HG02610 (cell line): ENCODE results near the gene DNAJB11.
"Not testable (repeated sequence)": the region's sequence is repeated elsewhere in the genome, so short reads cannot be mapped to it uniquely, and the experiment has no call there.

Source experiments
- ATAC-seq: cut with Tn5 transposase; IDR thresholded peaks from one replicate; pipeline ENCODE4 v1.9.1; 2021; ENCODE audit warnings: mild to moderate bottlenecking, moderate library complexity; ENCODE audit not compliant: unreplicated experiment

Gene DNAJB11

DNA sequence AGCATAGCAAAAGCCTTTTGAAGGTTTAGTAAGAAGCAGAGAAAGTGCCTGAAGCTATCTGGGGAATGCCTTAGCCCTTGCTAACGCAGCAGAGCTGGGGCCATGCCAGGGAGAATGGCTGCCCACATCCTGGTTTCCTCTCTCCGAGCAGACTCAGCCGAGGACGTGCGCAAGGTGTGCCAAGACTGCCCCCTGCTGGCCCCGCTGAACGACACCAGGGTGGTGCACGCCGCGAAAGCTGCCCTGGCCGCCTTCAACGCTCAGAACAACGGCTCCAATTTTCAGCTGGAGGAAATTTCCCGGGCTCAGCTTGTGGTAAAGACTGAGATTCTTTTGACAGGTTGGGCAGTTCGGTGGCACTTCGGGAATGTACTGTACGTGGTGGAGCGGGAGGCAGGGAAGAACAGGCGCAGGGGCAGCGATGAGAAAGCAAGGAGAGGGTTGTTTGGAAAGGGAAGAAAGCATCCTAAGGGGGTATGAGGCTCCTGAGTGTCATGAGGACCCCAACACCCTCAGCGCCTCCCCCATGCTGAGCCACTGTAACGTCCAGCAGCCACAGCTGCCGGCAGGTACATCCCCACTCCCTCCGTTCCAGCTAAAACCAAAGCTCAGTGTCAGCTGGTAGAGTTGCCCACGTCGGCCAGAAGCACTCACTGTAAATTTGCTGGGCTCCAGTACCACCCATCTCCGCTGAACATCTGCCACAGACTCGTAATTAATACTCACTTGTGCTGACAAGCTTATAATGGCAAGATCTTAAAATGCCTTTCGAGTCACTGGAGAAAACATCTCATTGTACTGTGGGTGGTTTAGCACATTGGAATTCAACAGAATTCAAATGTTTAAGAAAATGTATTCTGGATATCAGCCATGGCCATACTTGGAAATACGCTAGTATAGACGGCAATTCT lies 46.8 kb downstream of the DNAJB11 start:
- peak; percentile 93 for ATAC-seq

DNA sequence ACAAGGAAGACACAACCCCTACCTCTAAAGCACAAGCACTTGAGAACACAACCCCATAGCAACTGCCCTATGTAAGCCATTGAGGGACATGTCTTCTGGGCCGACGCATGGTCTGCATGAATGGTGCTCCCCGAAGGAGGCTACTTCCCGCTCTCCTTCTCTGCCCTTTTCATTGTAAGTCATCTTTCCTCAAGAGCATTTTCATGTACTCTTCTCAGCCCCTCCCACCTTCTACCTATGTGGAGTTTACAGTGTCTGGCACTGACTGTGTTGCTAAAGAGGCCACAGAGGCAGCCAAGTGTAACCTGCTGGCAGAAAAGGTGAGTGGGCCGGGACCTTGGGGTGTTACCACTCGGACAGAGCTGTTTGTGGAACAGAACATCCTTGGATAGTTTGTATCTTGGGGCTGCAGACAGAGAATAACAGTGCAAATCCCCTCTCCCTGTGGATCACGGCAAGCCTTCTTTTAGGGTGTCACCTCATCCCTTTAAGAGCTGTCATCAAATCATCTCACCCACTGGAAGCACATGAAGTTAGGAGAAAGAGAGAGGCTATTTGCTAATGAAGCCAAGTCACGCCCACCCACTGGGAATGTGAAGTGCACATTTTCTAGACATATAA lies 47.9 kb downstream of the DNAJB11 start:
- no peak for ATAC-seq

DNA sequence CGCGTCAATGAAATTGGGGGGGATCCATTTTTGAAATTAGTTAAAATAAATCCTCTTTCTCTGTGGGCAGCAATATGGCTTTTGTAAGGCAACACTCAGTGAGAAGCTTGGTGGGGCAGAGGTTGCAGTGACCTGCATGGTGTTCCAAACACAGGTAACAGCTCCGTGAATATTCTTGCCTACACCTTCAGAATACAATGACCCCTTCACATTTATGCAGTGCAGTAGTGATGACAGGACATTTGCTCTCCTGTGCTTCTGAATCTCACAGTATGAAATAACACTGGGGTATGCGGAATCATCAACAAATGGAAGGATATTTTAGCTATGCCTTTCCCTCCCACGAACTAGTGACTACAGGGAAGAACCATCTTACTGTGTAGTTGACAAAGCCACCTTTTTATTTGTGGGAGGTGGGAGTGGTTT lies 49.3 kb downstream of the DNAJB11 start:
- no peak for ATAC-seq

DNA sequence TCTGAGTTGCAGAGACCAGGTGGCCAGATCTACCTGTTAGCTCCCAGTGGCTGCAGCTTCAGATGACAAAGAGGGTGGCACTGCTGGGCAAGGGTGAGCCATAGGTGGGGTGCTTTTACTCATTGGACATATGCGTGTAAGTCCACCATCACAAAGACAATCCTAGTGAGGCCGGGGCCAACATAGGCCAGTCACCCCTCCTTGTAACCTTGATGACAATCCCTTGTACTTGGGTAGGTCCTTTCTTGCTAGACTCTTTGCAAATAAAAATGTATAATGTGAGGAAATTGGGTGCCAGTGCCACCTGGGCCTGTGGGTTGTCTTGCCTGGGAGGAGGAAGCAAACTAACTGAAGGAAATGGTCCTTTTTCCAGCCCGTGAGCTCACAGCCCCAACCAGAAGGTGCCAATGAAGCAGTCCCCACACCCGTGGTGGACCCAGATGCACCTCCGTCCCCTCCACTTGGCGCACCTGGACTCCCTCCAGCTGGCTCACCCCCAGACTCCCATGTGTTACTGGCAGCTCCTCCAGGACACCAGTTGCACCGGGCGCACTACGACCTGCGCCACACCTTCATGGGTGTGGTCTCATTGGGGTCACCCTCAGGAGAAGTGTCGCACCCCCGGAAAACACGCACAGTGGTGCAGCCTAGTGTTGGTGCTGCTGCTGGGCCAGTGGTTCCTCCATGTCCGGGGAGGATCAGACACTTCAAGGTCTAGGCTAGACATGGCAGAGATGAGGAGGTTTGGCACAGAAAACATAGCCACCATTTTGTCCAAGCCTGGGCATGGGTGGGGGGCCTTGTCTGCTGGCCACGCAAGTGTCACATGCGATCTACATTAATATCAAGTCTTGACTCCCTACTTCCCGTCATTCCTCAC lies 49.9 kb downstream of the DNAJB11 start:
- ATAC-seq: no peak

DNA sequence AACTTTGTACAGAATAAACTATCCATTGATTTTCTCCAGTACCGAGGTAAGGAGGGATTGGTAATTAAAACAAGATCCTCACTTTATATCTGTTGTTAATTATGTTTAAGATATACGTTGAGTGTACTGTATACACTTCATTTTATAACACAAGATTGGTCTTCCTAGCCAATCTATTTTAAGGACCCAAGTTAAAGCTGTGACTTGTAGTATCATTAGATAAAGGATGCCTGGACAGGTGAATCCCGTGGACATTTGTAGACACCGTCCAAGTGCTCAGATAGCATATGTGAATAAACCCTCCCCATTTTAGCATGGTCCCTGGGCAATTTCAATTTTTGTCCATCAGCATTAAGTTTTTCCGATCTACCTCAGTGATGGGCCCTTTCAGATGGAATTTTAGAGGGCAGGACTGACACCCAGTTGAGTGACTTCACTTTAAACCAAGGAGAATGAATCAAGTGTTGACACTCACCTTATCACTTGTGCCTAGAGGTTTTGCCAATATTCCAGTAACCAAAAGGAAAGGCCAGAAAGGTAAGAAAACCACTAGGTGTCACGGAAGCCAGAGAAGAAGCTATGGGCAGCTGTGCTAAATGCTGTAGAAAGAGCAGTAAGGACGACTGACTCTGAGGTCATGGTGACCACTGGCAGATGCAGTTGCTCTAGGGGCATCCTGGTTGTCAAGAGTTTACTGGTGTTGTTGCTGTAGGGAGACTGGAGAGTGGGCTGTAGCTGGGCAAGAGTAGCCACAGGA lies 51.6 kb downstream of the DNAJB11 start:
- no peak for ATAC-seq

DNA sequence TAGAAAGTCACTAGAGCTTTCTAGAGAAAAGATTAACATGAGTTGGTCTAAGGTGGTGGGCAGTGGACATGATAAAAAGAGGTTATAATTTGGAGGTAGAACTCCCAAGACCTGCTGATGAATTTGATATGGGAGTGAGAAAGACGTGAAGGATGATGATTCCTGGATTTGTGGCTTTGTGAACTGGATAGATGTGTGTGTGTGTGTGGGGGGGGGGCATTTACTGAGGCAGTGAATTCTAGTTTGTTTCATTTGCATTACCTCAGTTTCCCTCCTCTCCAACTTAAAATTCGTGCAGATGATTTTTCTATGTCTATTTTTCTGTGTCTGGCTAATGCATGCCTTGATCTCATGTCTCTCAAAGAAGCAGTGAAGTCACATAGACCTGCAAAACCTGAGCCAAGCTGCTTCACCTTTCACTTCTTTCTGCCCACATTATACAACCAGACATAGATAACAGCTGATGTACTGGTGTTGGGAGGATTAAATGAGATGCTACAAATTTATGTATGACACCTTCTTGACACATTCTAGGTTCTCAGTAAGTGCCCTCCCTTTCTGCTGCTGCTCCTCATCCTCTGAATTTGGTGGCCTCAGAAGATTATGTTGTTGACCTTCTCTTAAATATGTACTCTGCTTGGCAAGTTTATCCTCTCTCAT lies 52.3 kb downstream of the DNAJB11 start:
- ATAC-seq: no peak

DNA sequence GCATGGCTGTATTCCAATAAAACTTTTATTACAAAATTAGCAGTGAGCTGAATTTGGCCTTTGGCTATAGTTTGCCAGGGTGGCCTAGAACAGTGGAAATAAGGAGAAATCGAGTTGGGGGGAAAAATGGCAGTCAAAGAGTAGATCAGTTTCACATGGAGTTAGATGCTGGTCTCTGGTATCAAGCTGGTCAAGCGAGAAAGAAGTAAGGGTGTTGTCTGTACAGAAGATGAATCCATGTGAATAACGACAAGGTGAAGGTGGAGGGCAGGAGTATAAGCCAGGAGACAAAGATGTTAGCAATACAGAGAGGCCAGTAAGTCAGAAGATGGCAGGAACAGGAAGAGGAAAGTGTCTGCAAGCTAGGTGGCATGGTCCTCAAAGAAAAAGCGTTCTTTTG lies 54.1 kb downstream of the DNAJB11 start:
- ATAC-seq: no peak

DNA sequence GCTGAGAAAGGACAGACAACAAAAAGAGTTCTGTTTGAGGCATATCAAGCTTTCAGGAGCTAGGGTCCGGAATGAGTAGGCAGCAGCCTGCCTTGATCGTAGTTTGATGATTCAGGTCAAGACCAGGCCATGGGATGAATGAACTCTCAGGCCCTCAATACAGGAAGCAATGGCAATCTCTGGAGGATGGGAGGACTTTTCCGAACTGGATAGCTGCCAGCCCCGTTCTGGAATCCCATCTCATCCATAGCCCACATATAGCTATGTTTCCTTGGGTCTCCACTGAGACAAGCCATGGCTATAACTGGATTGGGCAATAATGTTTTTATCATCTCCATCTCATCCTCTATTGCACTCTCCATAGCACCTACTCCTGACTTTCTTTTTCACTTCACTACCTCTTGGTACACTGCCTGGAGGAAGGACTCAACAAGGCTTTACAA lies 55.1 kb downstream of the DNAJB11 start:
- ATAC-seq: no peak

DNA sequence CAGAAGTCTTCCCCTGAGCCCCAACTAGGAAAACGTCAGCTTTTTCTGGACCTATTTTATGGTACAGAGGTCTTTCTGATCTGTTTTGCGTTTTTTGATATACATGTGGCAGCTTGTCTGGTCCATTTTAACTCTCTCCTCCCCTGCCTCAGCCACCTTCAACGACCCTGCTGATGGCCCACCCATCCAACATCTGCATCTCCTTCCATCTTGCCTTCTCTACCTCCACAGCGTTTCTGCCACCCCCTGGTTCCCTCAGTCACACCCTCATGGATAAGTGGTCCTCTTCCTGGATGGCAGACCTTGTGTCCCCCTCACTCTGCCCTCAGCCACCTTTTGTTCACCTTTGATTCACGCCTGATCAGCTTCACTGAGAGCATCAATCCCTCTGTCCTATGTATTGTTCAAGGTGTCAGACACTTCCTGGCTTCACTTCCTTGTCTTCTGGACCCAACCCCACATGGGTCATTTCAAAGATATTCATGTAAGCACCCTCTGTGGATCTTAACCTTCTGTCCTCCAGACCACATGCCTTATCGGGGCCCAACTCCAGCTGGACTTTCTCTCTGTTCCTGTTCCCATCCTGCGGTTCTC lies 55.8 kb downstream of the DNAJB11 start:
- ATAC-seq: no peak

DNA sequence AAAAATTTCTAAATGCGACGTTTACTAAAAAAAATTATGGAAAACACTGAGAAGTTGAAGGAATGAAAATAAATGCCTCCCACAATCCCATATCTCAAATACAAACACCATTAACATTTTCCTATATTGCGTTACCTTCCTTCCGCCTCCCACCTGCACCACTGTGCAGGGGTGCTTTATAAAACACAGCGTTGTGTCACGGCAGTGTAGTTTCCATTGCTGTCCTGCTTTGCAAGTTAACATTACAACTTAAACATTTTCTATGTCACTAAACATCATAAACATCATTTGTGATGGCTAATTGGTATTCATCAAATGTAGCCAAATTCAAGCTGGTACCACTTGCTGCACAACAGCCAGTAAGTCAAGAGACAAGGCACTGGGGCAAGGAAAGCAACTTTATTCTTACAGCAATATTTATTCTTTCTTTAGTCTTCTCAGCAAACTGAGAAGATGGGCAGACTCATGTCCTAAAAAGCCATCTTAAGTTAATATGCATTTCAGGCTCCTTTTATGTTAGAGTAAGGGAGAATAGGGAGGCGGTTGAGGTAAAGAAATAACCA lies 57.4 kb downstream of the DNAJB11 start:
- ATAC-seq: no peak

DNA sequence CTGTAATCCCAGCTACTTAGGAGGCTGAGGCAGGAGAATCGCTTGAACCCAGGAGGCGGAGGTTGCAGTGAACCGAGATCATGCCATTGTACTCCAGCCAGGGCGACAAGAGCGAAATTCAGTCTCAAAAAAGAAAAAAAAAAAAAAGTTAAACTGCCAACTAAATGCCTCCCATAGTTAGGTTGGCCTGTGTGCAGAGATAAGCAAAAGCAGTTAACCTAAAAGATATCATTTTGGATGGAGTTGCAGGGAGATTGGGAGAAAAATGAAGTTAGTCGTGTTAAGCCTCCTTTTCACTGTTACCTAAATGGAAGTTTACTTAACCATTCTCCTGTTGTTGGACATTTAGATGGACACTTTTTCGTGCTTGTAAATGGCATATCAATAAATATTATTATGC lies 58.2 kb downstream of the DNAJB11 start:
- no peak for ATAC-seq

DNA sequence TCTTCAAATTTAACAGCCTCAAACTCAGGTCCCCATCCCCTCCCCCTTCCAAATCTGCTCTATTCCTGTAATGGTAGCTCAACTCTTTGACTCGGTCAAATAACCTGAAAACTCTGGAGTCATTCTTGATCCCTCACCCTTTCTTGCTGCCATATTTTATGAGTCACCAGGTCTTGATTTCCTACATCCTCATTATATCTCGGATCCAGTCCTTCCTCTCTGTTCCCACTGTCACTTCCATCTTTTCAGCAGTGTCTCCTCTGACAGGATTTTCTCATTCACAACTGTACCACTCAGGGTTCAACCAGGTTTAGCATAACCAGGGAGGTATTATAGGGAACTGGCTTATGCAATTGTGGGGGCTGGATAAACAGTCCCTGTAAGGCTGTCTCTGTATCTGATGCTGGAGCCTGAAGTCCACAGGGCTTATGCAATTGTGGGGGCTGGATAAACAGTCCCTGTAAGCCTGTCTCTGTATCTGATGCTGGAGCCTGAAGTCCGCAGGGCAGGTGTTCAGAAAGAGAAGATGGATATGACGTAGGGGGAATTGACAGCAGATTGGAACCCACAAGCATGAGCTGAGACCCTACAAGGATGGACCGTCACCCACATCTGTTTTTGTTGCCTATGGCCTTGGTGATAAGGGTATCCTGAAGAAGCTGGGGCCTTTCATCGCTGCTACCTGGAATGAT lies 60.6 kb downstream of the DNAJB11 start:
- ATAC-seq: no peak

DNA sequence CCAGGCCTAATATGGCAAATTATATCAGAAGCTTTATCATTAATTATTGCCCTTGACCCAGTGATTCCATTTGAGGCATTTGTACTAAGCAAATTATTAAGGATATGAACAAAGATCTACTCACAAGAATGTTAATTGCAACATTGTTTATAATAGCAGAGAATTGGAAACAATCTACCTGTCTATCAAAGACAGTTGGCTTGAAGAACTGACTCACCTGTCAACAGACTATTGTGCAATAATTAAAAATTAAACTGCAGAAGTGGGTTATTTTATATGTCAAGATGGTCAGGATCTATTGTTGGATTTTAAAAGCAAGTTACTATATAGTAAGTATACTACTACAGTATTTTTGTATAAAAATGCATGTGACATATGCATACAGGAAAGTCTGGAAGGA lies 63.0 kb downstream of the DNAJB11 start:
- ATAC-seq: no peak

DNA sequence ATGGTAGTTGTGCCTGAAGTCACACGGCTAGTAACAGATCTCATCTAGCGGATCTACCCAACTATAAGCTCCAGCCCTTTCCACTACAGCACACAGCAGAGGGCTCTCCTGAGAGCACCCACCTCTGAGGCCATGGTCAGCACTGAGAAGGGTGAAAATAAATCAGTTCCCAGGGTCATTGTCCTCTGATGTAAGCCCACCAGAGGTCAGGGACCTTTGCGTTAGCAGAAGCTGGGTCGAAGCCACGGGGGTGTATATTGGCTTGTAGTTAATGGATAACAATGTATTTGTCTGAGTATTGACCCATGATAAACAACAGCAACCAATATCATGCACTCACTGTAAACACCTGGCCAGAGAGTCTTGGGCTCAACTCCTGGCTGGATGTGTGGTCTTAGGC lies 63.7 kb downstream of the DNAJB11 start:
- not testable (repeated sequence) for ATAC-seq
